Measurements from ENCODE around the gene SLC9A3. TPM values are rescaled to one million over a fixed set of nuclear protein-coding genes. Genes with fewer than 3 reads are reported as not detected.

SLC9A3 gene
- total and polyA plus RNA-seq, 2 of the 13 experiments (the other 11 are each of a cell fraction or from before 2014, with no cell fraction given) = 1.5 to 1.8 TPM

DNA sequence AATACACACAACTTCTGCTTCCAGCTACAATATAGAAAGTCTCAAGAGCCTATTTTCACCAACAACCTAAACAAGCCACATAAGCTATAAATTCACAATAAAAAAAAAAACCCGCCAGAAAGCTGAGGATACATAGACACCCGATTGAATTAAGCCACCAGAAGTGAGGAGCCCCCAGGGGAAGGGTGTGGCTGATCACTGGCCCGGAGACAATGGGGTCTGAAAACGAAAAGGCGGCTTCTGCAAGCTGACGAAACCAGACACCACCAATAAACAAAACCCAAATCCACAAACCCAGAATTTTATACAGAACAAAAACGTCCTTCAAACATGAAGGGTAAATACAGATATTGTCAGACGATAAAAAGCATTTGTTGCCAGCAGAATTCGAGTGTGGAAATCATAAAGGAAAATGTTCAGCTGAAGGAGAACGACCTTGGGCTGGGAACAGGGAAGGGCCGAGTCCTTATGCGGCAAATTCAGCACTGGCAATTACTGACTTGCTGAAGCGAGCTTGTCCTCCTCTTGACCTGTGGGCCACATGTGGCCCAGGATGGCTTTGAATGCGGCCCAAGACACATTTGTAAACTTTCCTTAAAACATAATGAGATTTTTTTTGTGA, 48.3 kb upstream of the SLC9A3 start (continued):
- TF ChIP-seq, protein P1, sequence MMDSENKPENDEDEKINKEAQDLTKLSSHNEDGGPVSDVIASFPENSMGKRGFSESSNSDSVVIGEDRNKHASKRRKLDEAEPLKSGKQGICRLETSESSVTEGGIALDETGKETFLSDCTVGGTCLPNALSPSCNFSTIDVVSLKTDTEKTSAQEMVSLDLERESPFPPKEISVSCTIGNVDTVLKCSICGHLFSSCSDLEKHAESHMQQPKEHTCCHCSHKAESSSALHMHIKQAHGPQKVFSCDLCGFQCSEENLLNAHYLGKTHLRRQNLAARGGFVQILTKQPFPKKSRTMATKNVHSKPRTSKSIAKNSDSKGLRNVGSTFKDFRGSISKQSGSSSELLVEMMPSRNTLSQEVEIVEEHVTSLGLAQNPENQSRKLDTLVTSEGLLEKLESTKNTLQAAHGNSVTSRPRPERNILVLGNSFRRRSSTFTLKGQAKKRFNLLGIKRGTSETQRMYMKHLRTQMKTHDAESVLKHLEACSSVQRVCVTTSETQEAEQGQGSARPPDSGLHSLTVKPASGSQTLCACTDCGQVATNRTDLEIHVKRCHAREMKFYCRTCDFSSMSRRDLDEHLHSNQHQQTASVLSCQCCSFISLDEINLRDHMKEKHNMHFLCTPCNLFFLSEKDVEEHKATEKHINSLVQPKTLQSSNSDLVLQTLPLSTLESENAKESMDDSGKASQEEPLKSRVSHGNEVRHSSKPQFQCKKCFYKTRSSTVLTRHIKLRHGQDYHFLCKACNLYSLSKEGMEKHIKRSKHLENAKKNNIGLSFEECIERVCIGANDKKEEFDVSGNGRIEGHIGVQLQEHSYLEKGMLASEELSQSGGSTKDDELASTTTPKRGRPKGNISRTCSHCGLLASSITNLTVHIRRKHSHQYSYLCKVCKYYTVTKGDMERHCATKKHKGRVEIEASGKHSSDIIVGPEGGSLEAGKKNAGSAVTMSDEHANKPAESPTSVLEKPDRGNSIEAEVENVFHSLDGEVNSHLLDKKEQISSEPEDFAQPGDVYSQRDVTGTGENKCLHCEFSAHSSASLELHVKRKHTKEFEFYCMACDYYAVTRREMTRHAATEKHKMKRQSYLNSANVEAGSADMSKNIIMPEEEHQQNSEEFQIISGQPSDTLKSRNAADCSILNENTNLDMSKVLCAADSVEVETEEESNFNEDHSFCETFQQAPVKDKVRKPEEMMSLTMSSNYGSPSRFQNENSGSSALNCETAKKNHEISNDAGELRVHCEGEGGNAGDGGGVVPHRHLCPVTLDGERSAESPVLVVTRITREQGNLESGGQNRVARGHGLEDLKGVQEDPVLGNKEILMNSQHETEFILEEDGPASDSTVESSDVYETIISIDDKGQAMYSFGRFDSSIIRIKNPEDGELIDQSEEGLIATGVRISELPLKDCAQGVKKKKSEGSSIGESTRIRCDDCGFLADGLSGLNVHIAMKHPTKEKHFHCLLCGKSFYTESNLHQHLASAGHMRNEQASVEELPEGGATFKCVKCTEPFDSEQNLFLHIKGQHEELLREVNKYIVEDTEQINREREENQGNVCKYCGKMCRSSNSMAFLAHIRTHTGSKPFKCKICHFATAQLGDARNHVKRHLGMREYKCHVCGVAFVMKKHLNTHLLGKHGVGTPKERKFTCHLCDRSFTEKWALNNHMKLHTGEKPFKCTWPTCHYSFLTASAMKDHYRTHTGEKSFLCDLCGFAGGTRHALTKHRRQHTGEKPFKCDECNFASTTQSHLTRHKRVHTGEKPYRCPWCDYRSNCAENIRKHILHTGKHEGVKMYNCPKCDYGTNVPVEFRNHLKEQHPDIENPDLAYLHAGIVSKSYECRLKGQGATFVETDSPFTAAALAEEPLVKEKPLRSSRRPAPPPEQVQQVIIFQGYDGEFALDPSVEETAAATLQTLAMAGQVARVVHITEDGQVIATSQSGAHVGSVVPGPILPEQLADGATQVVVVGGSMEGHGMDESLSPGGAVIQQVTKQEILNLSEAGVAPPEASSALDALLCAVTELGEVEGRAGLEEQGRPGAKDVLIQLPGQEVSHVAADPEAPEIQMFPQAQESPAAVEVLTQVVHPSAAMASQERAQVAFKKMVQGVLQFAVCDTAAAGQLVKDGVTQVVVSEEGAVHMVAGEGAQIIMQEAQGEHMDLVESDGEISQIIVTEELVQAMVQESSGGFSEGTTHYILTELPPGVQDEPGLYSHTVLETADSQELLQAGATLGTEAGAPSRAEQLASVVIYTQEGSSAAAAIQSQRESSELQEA (CRISPR knock-in tag; IDR thresholded peaks at IDR 0.05; ENCODE audit: not compliant biosample characterization) = no peak
- TF ChIP-seq NR1H2 (CRISPR knock-in tag; IDR thresholded peaks at IDR 0.05; ENCODE audit: borderline replicate concordance, low read depth) (no peak), ZNF121 (CRISPR knock-in tag; IDR thresholded peaks at IDR 0.05) (no peak), ZNF12 (CRISPR knock-in tag; IDR thresholded peaks at IDR 0.05) (no peak), ZNF713 (CRISPR knock-in tag; IDR thresholded peaks at IDR 0.05) (no peak), ZBTB7B (CRISPR knock-in tag; IDR thresholded peaks at IDR 0.05) (no peak), ZC3H4 (CRISPR knock-in tag; IDR thresholded peaks at IDR 0.05; ENCODE audit: borderline replicate concordance) (no peak)
- TF ChIP-seq, protein P2, sequence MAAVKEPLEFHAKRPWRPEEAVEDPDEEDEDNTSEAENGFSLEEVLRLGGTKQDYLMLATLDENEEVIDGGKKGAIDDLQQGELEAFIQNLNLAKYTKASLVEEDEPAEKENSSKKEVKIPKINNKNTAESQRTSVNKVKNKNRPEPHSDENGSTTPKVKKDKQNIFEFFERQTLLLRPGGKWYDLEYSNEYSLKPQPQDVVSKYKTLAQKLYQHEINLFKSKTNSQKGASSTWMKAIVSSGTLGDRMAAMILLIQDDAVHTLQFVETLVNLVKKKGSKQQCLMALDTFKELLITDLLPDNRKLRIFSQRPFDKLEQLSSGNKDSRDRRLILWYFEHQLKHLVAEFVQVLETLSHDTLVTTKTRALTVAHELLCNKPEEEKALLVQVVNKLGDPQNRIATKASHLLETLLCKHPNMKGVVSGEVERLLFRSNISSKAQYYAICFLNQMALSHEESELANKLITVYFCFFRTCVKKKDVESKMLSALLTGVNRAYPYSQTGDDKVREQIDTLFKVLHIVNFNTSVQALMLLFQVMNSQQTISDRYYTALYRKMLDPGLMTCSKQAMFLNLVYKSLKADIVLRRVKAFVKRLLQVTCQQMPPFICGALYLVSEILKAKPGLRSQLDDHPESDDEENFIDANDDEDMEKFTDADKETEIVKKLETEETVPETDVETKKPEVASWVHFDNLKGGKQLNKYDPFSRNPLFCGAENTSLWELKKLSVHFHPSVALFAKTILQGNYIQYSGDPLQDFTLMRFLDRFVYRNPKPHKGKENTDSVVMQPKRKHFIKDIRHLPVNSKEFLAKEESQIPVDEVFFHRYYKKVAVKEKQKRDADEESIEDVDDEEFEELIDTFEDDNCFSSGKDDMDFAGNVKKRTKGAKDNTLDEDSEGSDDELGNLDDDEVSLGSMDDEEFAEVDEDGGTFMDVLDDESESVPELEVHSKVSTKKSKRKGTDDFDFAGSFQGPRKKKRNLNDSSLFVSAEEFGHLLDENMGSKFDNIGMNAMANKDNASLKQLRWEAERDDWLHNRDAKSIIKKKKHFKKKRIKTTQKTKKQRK (IDR thresholded peaks at IDR 0.05; ENCODE audit: low read length) = no peak
- TF ChIP-seq, protein P3, sequence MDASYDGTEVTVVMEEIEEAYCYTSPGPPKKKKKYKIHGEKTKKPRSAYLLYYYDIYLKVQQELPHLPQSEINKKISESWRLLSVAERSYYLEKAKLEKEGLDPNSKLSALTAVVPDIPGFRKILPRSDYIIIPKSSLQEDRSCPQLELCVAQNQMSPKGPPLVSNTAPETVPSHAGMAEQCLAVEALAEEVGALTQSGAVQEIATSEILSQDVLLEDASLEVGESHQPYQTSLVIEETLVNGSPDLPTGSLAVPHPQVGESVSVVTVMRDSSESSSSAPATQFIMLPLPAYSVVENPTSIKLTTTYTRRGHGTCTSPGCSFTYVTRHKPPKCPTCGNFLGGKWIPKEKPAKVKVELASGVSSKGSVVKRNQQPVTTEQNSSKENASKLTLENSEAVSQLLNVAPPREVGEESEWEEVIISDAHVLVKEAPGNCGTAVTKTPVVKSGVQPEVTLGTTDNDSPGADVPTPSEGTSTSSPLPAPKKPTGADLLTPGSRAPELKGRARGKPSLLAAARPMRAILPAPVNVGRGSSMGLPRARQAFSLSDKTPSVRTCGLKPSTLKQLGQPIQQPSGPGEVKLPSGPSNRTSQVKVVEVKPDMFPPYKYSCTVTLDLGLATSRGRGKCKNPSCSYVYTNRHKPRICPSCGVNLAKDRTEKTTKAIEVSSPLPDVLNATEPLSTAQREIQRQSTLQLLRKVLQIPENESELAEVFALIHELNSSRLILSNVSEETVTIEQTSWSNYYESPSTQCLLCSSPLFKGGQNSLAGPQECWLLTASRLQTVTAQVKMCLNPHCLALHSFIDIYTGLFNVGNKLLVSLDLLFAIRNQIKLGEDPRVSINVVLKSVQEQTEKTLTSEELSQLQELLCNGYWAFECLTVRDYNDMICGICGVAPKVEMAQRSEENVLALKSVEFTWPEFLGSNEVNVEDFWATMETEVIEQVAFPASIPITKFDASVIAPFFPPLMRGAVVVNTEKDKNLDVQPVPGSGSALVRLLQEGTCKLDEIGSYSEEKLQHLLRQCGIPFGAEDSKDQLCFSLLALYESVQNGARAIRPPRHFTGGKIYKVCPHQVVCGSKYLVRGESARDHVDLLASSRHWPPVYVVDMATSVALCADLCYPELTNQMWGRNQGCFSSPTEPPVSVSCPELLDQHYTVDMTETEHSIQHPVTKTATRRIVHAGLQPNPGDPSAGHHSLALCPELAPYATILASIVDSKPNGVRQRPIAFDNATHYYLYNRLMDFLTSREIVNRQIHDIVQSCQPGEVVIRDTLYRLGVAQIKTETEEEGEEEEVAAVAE (CRISPR knock-in tag; IDR thresholded peaks at IDR 0.05; ENCODE audit: borderline replicate concordance) = no peak

All from HepG2 (cell line).